ENCODE measurements around the gene UNC13B. TPM values are rescaled to one million over a fixed set of nuclear protein-coding genes. Genes with fewer than 3 reads are reported as not detected.

UNC13B gene
- total RNA-seq, 1 experiment from 2014 or later, result 17.6 TPM

DNA sequence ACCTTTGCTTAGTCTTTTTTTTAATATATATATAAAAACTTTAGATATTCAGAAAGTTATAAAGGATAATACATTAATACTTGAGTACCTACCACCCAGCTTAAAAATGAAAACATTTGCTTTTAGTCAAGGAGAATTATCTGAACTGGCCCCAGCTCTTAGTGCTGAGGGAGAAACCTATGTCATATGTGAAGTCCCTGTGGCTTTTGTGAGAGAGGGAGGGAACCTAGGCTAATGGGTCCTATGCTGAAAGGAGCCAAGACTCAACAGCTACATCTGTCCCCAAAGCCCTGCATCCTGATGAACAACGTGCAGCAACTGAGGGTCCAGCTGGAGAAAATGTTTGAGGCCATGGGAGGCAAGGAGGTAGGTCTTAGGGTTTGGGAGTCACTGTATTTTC is 236.1 kb downstream of the UNC13B start:
- no peak overlapping the region for H3K4me3 ChIP-seq (replicated peaks in 1 of 2; ENCODE audit: low read depth in 1 of 2, low read length in 2 of 2)
- H3K4me2 ChIP-seq (ENCODE audit: low read length), result no peak overlapping the region
- H3K27ac ChIP-seq (ENCODE audit: low read depth, low read length), result no peak overlapping the region
- TF ChIP-seq, protein P1, sequence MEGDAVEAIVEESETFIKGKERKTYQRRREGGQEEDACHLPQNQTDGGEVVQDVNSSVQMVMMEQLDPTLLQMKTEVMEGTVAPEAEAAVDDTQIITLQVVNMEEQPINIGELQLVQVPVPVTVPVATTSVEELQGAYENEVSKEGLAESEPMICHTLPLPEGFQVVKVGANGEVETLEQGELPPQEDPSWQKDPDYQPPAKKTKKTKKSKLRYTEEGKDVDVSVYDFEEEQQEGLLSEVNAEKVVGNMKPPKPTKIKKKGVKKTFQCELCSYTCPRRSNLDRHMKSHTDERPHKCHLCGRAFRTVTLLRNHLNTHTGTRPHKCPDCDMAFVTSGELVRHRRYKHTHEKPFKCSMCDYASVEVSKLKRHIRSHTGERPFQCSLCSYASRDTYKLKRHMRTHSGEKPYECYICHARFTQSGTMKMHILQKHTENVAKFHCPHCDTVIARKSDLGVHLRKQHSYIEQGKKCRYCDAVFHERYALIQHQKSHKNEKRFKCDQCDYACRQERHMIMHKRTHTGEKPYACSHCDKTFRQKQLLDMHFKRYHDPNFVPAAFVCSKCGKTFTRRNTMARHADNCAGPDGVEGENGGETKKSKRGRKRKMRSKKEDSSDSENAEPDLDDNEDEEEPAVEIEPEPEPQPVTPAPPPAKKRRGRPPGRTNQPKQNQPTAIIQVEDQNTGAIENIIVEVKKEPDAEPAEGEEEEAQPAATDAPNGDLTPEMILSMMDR (IDR thresholded peaks at IDR 0.05 in 2 of 3, conservative IDR thresholded peaks at IDR 0.05 in 1 of 3; ENCODE audit: borderline replicate concordance in 1 of 3, insufficient read depth in 1 of 3, low read depth in 2 of 3, low read length in 2 of 3), result no peak
- TF ChIP-seq CEBPB (IDR thresholded peaks at IDR 0.05; ENCODE audit: low read depth) (no peak), ZNF274 (IDR thresholded peaks at IDR 0.05; ENCODE audit: low read depth, low read length) (no peak), RAD21 (IDR thresholded peaks at IDR 0.05; ENCODE audit: low read depth) (no peak), EZH2 (IDR thresholded peaks at IDR 0.05) (no peak), YY1 (IDR thresholded peaks at IDR 0.05; ENCODE audit: extremely low read depth, insufficient replicate concordance, low read depth, low read length) (no peak), POLR2A (IDR thresholded peaks at IDR 0.05; ENCODE audit: borderline replicate concordance, extremely low read depth, insufficient read depth, insufficient read length) (no peak), SRF (IDR thresholded peaks at IDR 0.05; ENCODE audit: low read depth) (no peak), TCF7L2 (IDR thresholded peaks at IDR 0.05; ENCODE audit: borderline replicate concordance, extremely low read depth, insufficient read depth, insufficient read length) (no peak), FOSL1 (IDR thresholded peaks at IDR 0.05; ENCODE audit: low read depth) (no peak), EGR1 (IDR thresholded peaks at IDR 0.05; ENCODE audit: low read depth) (no peak), CBX3 (IDR thresholded peaks at IDR 0.05; ENCODE audit: low read depth) (no peak), EZH2phosphoT487 (IDR thresholded peaks at IDR 0.05; ENCODE audit: borderline replicate concordance) (no peak), ELF1 (IDR thresholded peaks at IDR 0.05; ENCODE audit: borderline replicate concordance, low read depth) (no peak), POLR2AphosphoS5 (IDR thresholded peaks at IDR 0.05; ENCODE audit: low read depth, low read length) (no peak)
- TF ChIP-seq, protein P2, sequence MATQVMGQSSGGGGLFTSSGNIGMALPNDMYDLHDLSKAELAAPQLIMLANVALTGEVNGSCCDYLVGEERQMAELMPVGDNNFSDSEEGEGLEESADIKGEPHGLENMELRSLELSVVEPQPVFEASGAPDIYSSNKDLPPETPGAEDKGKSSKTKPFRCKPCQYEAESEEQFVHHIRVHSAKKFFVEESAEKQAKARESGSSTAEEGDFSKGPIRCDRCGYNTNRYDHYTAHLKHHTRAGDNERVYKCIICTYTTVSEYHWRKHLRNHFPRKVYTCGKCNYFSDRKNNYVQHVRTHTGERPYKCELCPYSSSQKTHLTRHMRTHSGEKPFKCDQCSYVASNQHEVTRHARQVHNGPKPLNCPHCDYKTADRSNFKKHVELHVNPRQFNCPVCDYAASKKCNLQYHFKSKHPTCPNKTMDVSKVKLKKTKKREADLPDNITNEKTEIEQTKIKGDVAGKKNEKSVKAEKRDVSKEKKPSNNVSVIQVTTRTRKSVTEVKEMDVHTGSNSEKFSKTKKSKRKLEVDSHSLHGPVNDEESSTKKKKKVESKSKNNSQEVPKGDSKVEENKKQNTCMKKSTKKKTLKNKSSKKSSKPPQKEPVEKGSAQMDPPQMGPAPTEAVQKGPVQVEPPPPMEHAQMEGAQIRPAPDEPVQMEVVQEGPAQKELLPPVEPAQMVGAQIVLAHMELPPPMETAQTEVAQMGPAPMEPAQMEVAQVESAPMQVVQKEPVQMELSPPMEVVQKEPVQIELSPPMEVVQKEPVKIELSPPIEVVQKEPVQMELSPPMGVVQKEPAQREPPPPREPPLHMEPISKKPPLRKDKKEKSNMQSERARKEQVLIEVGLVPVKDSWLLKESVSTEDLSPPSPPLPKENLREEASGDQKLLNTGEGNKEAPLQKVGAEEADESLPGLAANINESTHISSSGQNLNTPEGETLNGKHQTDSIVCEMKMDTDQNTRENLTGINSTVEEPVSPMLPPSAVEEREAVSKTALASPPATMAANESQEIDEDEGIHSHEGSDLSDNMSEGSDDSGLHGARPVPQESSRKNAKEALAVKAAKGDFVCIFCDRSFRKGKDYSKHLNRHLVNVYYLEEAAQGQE (IDR thresholded peaks at IDR 0.05; ENCODE audit: low read depth), result no peak
- TF ChIP-seq, protein P3, sequence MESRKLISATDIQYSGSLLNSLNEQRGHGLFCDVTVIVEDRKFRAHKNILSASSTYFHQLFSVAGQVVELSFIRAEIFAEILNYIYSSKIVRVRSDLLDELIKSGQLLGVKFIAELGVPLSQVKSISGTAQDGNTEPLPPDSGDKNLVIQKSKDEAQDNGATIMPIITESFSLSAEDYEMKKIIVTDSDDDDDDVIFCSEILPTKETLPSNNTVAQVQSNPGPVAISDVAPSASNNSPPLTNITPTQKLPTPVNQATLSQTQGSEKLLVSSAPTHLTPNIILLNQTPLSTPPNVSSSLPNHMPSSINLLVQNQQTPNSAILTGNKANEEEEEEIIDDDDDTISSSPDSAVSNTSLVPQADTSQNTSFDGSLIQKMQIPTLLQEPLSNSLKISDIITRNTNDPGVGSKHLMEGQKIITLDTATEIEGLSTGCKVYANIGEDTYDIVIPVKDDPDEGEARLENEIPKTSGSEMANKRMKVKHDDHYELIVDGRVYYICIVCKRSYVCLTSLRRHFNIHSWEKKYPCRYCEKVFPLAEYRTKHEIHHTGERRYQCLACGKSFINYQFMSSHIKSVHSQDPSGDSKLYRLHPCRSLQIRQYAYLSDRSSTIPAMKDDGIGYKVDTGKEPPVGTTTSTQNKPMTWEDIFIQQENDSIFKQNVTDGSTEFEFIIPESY (IDR thresholded peaks at IDR 0.05; ENCODE audit: extremely low read depth, insufficient replicate concordance, low read length), result no peak
- H3K36me3 ChIP-seq (ENCODE audit: control insufficient read depth in 1 of 2, insufficient read depth in 2 of 2, low read length in 2 of 2), result no peaks in the 10 kb centered on the region; a peak in 1 of 4 replicates
- no peaks in the 10 kb centered on the region for H3K9me2 ChIP-seq (ENCODE audit: insufficient read depth)
- H3K27me3 ChIP-seq (ENCODE audit: insufficient read depth, low read length), result no peaks in the 10 kb centered on the region
- POLR2A ChIA-PET, result no interaction called here
- CTCF ChIA-PET, result no interaction called here
- H3K79me2 ChIP-seq (ENCODE audit: insufficient read depth, low read length), result no peaks in the 10 kb centered on the region
- ATAC-seq (no peak), DNase-seq (ENCODE audit: low read depth, low spot score) (no peak)
- no peak overlapping the region for H3K9ac ChIP-seq (ENCODE audit: low read length)
- no peak overlapping the region for H2AFZ ChIP-seq (ENCODE audit: low read depth, low read length, poor library complexity, severe bottlenecking)
- BruUV-seq (replicated peaks), result no TSS peak
- no peaks in the 10 kb centered on the region for H4K20me1 ChIP-seq (ENCODE audit: insufficient read depth)
- RAD21 ChIA-PET (ENCODE audit: low non-redundant PET in 1 of 2, low total read pairs in 2 of 2, uncharacterized antibody in 2 of 2, unreplicated experiment in 2 of 2), result no interaction called here
- no peaks in the 10 kb centered on the region for H3K9me3 ChIP-seq (ENCODE audit: control insufficient read depth in 1 of 2, insufficient read depth in 1 of 2, low read depth in 1 of 2, low read length in 2 of 2)
- no peaks in the 10 kb centered on the region for H3K4me1 ChIP-seq (ENCODE audit: control insufficient read depth in 1 of 2, insufficient read depth in 2 of 2, low read length in 2 of 2)
- intact Hi-C loops (cut with micrococcal nuclease), result no loop called here
